ENCODE measurements around the gene RAB27B. TPM values are rescaled to one million over a fixed set of nuclear protein-coding genes. Genes with fewer than 3 reads are reported as not detected.

RAB27B gene
- total RNA-seq, 1 experiment from 2014 or later: 30.4 TPM

- DNase-seq (ENCODE audit: extremely low read depth, low read depth): no peak
Observed at GRCh38 chr18:54859667-54860421, 31.6 kb downstream of the RAB27B start.

- no peak for DNase-seq (ENCODE audit: extremely low read depth, low read depth)
Observed at GRCh38 chr18:54860941-54861340, 32.7 kb downstream of the RAB27B start.

GRCh38 chr18:54867131-54867530 lies 38.9 kb downstream of the RAB27B start:
- no peak for DNase-seq (ENCODE audit: extremely low read depth, low read depth)

GRCh38 chr18:54871231-54871630 lies 43.0 kb downstream of the RAB27B start:
- DNase-seq (ENCODE audit: extremely low read depth, low read depth): no peak

- no peak for DNase-seq (ENCODE audit: extremely low read depth, low read depth)
Observed at GRCh38 chr18:54872681-54873080, 44.4 kb downstream of the RAB27B start.

- DNase-seq (ENCODE audit: extremely low read depth, low read depth): no peak
Observed at GRCh38 chr18:54873884-54874255, 45.6 kb downstream of the RAB27B start.

- no peak for DNase-seq (ENCODE audit: extremely low read depth, low read depth)
Observed at GRCh38 chr18:54875063-54875462, 46.8 kb downstream of the RAB27B start.

- DNase-seq (ENCODE audit: extremely low read depth, low read depth): no peak
Observed at GRCh38 chr18:54877076-54877475, 48.8 kb downstream of the RAB27B start.

- DNase-seq (ENCODE audit: extremely low read depth, low read depth): no peak
Observed at GRCh38 chr18:54878159-54878622, 49.9 kb downstream of the RAB27B start.

- DNase-seq (ENCODE audit: extremely low read depth, low read depth): no peak
Observed at GRCh38 chr18:54878659-54879358, 50.5 kb downstream of the RAB27B start.

- no peak for DNase-seq (ENCODE audit: extremely low read depth, low read depth)
Observed at GRCh38 chr18:54879691-54880090, 51.4 kb downstream of the RAB27B start.

- DNase-seq (ENCODE audit: extremely low read depth, low read depth): no peak
Observed at GRCh38 chr18:54880395-54881105, 52.3 kb downstream of the RAB27B start.

GRCh38 chr18:54881229-54881768 lies 53.0 kb downstream of the RAB27B start:
- no peak for DNase-seq (ENCODE audit: extremely low read depth, low read depth)

GRCh38 chr18:54882318-54882717 lies 54.0 kb downstream of the RAB27B start:
- DNase-seq (ENCODE audit: extremely low read depth, low read depth): no peak

- DNase-seq (ENCODE audit: extremely low read depth, low read depth): no peak
Observed at GRCh38 chr18:54883816-54884604, 55.7 kb downstream of the RAB27B start.

- no peak for DNase-seq (ENCODE audit: extremely low read depth, low read depth)
Observed at GRCh38 chr18:54888378-54888777, 60.1 kb downstream of the RAB27B start.

- DNase-seq (ENCODE audit: extremely low read depth, low read depth): no peak
Observed at GRCh38 chr18:54888933-54889332, 60.7 kb downstream of the RAB27B start.

- DNase-seq (ENCODE audit: extremely low read depth, low read depth): no peak
Observed at GRCh38 chr18:54899500-54899899, 71.2 kb downstream of the RAB27B start.

- DNase-seq (ENCODE audit: extremely low read depth, low read depth): no peak
Observed at GRCh38 chr18:54900290-54900689, 72.0 kb downstream of the RAB27B start.

GRCh38 chr18:54904581-54904980 lies 76.3 kb downstream of the RAB27B start:
- DNase-seq (ENCODE audit: extremely low read depth, low read depth): no peak

Measured in NCI-H460 (cell line).